ENCODE data around the gene DNAJB5. TPM values are rescaled to one million over a fixed set of nuclear protein-coding genes. Genes with fewer than 3 reads are reported as not detected.

Gene DNAJB5
- total RNA-seq, 1 donor from 2014 or later, result 9.1 TPM

- DNase-seq, result peak; percentile 18
Observed at GRCh38 chr9:34984049-34984448, 5.5 kb upstream of the DNAJB5 start.

DNA sequence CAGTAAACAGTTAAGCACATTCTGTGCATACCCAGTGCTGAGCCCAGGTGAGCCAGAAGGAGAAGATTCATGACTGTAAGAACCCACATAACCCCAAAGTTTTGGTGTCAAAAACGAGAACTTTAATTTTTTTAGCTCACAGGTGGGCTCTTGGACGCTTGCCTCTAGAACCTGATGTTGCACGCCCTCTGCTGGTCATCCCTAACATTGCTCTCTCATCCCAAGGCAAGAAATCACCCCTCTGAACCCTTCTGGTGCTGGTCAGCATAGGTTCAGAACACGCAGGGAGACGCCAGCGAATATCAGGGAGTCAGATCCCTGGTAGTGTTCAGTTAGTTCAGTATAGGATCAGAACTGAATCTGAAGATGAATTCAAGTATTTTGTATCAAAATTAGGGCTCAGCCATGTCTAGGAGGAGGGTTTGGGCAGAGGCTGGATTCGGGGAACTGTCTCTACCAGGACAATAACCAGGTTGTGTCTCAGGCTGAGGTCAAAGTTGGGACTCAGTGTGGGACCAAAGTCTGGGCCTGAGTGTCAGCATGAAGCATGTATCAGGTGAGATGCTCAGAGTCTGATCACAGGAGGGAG is 4.1 kb upstream of the DNAJB5 start:
- no peak for DNase-seq

- no peak for DNase-seq
Observed at GRCh38 chr9:34986540-34987047, 3.0 kb upstream of the DNAJB5 start.

- DNase-seq, result no peak
Observed at GRCh38 chr9:34987160-34987901, 2.2 kb upstream of the DNAJB5 start.

GRCh38 chr9:34988218-34989002 is 1.1 kb upstream of the DNAJB5 start:
- DNase-seq, result no peak

- peak; percentile 37 for DNase-seq
Observed at GRCh38 chr9:34989946-34990635, 546 bp downstream of the DNAJB5 start.

GRCh38 chr9:34990908-34991606 is 1.5 kb downstream of the DNAJB5 start:
- no peak for DNase-seq

DNA sequence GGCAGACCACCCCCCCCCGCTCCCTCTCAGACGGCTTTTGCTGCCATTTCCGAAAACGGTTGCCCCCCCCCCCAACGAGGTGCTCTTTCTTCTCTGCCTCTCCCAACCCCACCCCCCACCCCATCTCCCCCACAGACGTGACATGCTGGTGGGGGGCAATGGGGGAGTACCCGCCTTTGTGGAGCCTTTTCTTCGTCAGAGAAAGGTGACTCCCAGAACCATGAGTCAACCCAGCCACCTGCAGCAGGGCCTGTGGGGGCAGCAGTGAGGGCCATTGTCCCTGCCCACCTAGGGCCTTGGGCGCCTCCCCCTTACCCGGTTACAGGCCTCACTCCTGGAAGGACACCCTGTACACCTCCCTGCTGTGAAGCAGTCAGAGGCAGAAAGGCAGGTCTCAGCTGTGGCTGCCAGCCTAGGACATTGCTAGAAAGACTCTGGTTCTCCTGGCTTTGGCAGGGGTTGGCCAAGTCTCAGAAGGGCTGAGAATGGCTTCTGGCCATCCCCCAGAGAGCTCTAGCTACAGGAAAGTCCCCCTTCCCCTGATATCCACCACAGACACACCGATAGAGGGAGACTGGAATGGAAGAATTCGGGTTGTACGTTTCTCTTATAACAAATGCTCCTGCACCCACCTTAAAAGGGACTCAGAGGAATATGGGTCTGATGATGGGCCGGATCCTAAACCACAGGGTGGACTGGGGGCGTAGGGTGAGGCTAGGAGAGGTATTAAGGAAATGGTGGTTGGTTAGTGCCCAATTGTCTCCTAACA is 2.2 kb downstream of the DNAJB5 start:
- DNase-seq, result no peak

DNA sequence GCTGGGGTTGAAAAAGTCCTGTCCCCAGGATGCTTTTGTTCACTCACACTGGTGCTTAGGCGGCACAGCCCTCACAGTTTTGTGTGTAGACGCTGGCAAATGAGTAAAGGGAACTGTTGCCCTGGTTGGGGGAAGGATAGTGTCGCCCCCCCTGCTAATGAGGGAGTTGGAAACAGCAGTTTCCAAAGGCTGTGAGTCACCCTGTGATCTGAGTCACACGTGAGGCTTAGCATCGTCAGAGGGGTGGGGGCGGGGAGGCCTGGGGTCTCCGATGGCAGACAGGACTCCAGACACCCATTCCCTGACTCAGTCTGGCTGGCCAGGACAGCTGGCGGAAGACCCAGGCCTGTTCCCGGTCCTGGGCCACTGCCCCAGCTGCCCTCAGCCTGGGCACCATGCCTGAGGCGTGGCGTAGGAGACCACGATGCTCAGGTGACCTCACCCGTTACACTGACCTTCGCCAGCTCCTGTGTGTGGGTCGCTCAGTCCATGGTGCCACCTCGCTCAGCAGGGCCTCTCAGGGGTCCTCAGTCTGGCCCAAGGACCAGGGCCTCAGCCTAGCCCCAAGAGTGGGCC is 2.9 kb downstream of the DNAJB5 start:
- no peak for DNase-seq

DNA sequence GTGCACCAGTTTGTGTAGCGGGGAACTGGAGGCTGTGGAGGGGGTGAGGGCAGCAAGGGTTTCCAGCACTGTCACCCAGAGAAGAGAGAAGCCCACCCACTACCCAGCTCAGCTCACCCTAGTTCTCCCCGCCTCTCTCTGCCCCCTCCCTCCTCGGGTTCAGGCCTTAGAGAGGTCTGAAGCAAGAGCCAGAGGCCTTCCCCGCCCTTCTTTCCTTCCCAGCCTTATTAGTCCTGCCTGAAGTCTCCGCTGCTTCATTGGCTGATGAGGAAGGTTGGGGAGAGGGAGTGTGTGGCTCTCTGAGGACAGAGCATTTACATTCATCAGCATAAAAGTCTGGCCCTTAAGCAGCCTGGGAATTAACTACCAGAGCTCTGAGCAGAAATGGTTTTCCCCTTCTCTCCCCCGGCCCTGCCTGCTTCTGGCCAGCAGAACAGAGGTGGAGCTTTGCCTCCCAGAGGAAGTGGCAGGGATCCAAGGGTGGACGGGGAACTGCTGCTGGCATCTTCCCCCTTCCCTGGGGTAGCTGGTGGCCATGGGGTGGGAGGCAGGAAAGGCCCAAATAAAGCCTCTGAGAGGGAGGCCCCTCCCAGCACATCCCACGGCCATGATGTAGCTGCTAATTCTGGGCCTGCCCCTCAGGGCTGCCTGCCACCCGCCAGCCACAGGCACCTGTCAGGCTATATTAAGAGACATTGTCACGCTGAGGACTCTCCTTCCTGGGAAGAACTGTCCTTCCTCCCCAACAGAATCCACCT is 4.1 kb downstream of the DNAJB5 start:
- DNase-seq, result peak; percentile 57

DNA sequence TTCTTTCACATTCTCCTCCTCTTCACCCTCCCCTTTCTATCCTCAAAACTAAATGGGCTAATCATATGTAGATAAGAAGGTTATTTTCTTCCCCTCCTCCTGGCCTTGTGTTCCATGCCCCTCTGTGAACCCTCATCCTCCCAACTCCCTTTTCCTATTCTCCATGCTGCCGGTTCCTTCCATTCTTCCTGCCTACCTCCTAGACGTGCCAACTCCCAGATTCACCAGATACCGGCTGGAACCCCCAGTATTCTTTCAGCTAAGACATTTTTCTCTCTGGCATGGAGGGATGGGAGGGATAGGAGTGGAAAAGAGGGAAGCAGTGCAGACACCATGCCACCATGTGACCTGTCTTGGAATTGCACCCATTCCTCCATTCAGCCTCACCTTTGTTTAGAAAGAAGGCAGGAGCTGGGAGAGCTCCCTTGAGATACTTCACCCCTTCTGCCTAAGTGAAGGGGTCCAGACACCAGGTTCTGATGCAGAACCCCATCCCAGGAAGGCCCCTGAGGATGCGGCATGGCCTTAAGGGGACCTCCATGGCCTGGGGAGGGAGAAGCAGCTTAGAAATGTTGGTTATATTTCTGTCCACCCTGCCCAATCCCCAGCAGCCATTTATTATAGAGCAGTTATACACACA is 4.8 kb downstream of the DNAJB5 start:
- DNase-seq, result no peak

DNA sequence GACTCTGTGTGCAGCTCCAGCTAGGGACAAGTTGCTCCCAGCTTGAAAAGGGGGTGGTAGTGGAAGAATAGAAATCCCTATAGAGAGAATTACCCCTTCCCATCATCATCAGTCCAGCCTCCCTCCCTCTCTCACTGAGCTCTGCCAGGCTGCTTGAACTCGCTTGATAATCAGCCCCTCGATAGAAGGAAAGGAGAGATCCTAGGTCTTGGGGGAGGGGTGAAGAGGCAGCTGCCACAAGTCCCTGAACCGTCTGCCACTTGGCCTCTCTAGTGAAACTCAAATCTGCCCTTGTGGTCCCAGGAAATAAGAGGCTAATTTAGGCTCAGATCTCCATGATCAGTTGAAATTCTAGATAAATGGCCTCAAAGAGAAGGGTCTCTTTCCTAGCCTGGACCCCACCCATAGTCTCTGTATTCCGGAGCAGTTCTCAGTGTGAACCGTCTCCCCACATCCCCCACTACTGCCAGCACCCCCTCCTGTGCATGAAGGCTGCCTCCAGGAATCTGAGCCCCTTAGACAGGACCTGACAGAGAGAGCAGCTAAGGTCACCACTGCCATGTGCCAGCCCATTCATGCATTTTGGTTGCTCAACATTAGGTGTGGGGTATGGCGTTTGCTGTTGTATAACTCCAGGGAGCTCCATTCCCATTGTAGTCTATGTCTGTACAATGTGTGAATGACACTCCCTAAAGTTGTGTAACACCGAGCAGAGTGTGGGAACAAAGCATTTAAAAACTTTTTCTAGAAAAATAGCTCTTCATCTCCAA is 5.5 kb downstream of the DNAJB5 start:
- no peak for DNase-seq

DNA sequence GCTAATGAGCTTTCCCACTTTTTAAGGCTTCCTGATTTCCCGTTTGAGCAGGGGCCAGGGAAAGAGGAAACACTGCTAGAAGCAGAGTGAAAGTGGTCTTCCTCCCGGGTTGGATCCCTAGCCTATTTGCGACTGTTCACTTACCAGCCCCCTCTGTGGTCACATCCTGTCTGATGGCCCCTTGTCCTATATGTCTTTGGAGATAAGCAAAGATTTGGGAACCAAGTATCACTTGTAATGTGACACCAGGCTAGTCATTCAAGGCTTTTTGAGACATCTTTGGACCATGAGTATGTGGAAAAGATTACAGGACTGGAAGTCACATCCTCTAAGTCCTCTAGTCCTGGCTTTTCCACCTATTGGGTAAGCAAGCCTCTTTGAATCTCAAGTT is 6.1 kb downstream of the DNAJB5 start:
- DNase-seq, result no peak

GRCh38 chr9:34996181-34996904 is 6.8 kb downstream of the DNAJB5 start:
- no peak for DNase-seq

GRCh38 chr9:34996905-34997279 is 7.3 kb downstream of the DNAJB5 start:
- no peak for DNase-seq

DNA sequence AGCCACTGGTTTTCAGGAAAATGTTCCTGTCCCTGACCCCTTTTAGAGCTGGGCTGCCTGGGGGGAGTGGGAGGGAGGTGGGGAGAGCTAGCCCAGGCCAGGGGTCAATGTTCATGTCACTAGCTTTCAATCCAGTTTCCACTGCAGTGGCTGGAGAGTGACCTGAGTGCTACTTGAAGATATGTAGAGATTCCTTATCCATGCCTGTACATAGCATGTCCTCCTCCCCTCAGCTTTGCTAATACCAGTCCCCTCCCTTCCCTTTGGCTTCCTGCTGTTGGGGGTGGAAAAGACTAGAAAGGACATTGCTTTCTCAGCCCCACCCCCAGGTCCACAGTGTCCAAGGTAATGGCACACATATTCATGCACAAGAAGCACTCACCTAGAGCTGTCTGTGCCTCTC is 7.8 kb downstream of the DNAJB5 start:
- DNase-seq, result no peak

DNA sequence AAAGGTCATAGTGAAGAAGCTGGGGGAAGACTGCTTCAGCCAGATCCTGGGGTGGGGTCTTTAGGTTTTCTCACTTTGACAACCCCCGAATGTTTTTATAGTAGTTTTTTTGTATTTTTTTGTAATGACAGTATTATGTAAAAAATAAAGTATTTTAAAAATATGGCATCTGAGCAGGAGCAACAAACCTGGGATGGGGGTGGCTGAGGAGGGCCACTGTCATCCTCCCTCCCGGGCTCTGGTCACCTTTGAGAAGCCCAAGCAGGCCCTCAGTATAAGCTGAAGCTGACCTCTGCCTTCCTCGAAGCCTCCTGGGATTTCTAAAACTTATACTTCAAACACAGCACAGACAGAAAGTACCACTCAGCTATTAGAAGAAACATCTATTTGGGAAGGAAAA is 8.7 kb downstream of the DNAJB5 start:
- DNase-seq, result no peak

DNA sequence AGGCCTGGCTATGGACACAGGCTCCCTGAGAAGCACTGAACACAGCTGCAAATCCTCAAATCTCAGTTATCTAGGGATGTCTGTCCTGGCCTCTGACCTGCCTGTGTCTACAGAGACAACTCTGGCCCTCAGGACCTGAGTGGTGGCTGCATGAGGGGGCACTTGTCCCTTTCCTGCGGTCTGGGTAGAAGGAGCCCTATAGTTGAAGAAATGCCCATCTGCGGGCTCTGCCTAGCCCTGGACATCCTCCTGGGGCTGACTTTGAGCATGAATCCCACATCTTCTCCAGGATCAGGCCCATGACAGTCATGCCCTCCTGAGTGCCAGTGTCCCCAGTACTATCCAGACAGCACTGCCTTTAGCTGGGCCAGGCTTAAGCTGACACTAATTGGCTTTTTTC is 10.0 kb downstream of the DNAJB5 start:
- no peak for DNase-seq

Data from skin of body (tissue), 2 donors.